Measurements from ENCODE around the gene CPEB4. TPM values are rescaled to one million over a fixed set of nuclear protein-coding genes. Genes with fewer than 3 reads are reported as not detected.
A peak's percentile ranks its signal among the peaks of the same experiment; 100 is the strongest.

The CPEB4 gene
- total and polyA plus RNA-seq, 9 of the 15 experiments (the other 6 are each of a cell fraction or from before 2014, with no cell fraction given), result 7.4 to 21.3 (median 12.4) TPM

- TF ChIP-seq GTF2A2 (tag; IDR thresholded peaks at IDR 0.05) (no peak), FOXA3 (CRISPR knock-in tag; conservative IDR thresholded peaks at IDR 0.05 in 1 of 2, IDR thresholded peaks at IDR 0.05 in 1 of 2) (peak in 1 of 2 experiments; percentile 63; a peak in 2 of 4 replicates), RAD51 (IDR thresholded peaks at IDR 0.05; ENCODE audit: borderline replicate concordance, low read depth) (no peak), ARNT (IDR thresholded peaks at IDR 0.05) (no peak), ZNF511 (CRISPR knock-in tag; IDR thresholded peaks at IDR 0.05) (no peak), RNF219 (CRISPR knock-in tag; IDR thresholded peaks at IDR 0.05) (no peak), KAT8 (IDR thresholded peaks at IDR 0.05; ENCODE audit: low read depth) (no peak), ZFP36 (IDR thresholded peaks at IDR 0.05; ENCODE audit: low read depth, low read length, partially characterized antibody) (peak; percentile 13), MYC (IDR thresholded peaks at IDR 0.05; ENCODE audit: low read depth, low read length) (peak; percentile 48; the same call in 1 of the 2 replicates), MYC (CRISPR knock-in tag; IDR thresholded peaks at IDR 0.05; ENCODE audit: borderline replicate concordance, low read depth) (no peak), ARID1B (IDR thresholded peaks at IDR 0.05) (peak; percentile 46; the same call in 1 of the 2 replicates), MAFK (IDR thresholded peaks at IDR 0.05; ENCODE audit: low read length) (peak; percentile 94), ZNF785 (CRISPR knock-in tag; IDR thresholded peaks at IDR 0.05) (no peak), HDAC1 (IDR thresholded peaks at IDR 0.05) (peak in 1 of 2 experiments; percentile 69; a peak in 1 of 4 replicates), SMARCA4 (IDR thresholded peaks at IDR 0.05) (peak; percentile 55; the same call in 1 of the 2 replicates), SNRNP70 (optimal IDR thresholded peaks at IDR 0.05; ENCODE audit: low read depth, low read length) (no peak), L3MBTL2 (IDR thresholded peaks at IDR 0.05) (peak; percentile 92), HMGN3 (IDR thresholded peaks at IDR 0.05; ENCODE audit: borderline replicate concordance, extremely low read depth, insufficient read length, low read depth, low read length) (no peak), FOXK2 (conservative IDR thresholded peaks at IDR 0.05 in 1 of 2, IDR thresholded peaks at IDR 0.05 in 1 of 2; ENCODE audit: low read depth in 2 of 2) (peak; percentile 34 to 38; a peak in 1 of 4 replicates)
Observed at GRCh38 chr5:173969167-173970049, 81.3 kb downstream of the CPEB4 start (continued).
